ENCODE results near the gene ZIC1. TPM values are rescaled to one million over a fixed set of nuclear protein-coding genes. Genes with fewer than 3 reads are reported as not detected.

Gene ZIC1
- total RNA-seq (2014; rRNA removed; shearing (Covaris generic)) (not detected in 2 replicates), total RNA-seq (2022) (not detected in 2 replicates), Bru-seq, nascent RNA (not detected), BruChase-seq, experiment 1, labeled RNA remaining after a 6-hour chase (not detected), BruChase-seq, experiment 2, labeled RNA remaining after a 2-hour chase (not detected)
- long read RNA-seq = 0 reads

DNA sequence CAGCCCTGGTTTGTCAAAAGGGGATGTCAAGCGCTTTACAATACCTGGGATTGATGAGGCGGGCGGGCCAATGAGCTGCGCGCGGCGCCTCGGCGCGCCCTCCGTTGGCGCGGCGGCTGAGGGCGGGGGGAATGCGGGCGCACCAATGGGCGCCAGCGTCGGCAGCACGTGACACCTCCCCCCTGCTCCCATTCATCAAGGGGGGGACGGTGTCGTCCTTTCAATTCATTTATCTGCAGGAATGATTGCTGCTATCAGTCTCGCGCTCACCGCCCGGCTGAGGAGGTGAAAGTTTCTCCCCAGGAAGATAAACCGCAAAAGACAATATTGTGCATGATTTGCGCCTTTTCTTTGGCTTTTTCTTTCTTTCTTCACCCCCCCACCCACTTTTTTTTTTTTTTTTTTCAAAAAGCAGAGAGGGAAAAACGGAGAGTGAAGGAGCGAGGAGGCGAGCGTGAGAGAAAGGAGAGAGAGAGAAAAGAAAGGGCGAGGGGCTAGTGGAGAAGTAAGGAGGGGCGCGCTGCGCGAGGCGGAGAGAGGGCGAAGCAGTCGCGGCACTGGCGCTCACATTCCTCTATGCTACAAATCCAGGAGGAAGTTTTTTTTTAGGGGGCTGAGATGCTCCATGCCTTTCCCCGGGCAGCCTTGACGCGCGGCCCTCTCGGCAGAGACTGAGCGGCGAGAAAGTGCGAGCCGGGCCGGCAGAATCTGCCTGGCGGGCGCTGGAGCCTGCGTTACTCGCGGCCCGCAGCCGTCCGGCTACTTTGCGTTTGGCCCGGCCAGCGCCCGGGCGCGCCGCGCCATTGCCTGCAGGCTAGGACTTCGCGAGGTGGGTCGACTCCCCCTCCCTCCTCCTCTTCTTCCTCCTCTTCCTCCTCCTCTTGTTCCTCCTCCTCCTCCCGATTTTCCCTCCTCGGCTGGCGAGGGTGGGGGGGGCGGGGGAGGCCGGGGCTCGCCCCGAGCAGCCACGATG is at the start of gene ZIC1:
TSS of gene ZIC1 (plus strand) at position 223 of the 973 bp plus-strand sequence. CDS start at position 971, 748 bp downstream.
- ChIA-PET POLR2A (no interaction called here), CTCF (ENCODE audit: unreplicated experiment) (no interaction called here)
- no peaks in the 10 kb centered on the region for H3K9me3 ChIP-seq (ENCODE audit: low read length)
- no TSS peak for BruUV-seq (replicated peaks)
- H3K79me2 ChIP-seq (ENCODE audit: insufficient read depth, low read depth, low read length) = no peaks in the 10 kb centered on the region
- no peak for DNase-seq (ENCODE audit: low spot score)
- no peak within 1 kb of the TSS for H3K4me3 ChIP-seq (ENCODE audit: low read depth, low read length, poor library complexity, severe bottlenecking)
- no peaks in the 10 kb centered on the region for H3K36me3 ChIP-seq (ENCODE audit: insufficient read depth, low read length)
- intact Hi-C loops (cut with micrococcal nuclease; ENCODE audit: unreplicated experiment) = no loop called here
- TF ChIP-seq EZH2phosphoT487 (IDR thresholded peaks at IDR 0.05; ENCODE audit: borderline replicate concordance, low read depth, low read length) = no peak
- TF ChIP-seq, protein P1, sequence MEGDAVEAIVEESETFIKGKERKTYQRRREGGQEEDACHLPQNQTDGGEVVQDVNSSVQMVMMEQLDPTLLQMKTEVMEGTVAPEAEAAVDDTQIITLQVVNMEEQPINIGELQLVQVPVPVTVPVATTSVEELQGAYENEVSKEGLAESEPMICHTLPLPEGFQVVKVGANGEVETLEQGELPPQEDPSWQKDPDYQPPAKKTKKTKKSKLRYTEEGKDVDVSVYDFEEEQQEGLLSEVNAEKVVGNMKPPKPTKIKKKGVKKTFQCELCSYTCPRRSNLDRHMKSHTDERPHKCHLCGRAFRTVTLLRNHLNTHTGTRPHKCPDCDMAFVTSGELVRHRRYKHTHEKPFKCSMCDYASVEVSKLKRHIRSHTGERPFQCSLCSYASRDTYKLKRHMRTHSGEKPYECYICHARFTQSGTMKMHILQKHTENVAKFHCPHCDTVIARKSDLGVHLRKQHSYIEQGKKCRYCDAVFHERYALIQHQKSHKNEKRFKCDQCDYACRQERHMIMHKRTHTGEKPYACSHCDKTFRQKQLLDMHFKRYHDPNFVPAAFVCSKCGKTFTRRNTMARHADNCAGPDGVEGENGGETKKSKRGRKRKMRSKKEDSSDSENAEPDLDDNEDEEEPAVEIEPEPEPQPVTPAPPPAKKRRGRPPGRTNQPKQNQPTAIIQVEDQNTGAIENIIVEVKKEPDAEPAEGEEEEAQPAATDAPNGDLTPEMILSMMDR (conservative IDR thresholded peaks at IDR 0.05; ENCODE audit: low read length) = no peak
- H2AFZ ChIP-seq (ENCODE audit: low read length) = no peak within 1 kb of the TSS
- H3K4me2 ChIP-seq (ENCODE audit: low read length) = no peak within 1 kb of the TSS
- H4K20me1 ChIP-seq (ENCODE audit: insufficient read depth, low read length) = no peaks in the 10 kb centered on the region
- no peaks in the 10 kb centered on the region for H3K9me2 ChIP-seq (ENCODE audit: insufficient read depth, low read length)
- no peaks in the 10 kb centered on the region for H3K4me1 ChIP-seq (ENCODE audit: insufficient read depth, low read length, poor library complexity, severe bottlenecking)
- H3K27ac ChIP-seq (ENCODE audit: low read depth, low read length, poor library complexity, severe bottlenecking) = no peak within 1 kb of the TSS

DNA sequence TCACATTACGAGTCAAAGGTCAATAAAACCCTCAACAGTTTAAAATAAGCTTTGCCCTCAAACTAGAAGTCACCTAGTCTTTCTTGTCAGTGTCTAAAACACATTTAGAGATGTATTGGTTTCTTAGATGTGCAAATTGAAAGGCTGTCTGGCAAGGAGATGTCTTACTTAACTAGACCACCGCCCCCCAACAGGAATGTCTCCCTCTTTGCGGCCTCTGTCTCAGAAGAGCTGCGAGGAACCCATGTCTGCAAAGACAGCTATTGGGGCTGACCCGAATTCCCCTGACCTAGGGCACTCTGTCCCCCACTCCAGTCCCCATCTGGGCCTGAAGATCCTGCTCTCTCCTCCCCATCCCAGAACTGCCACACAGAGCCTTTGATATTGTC is 49.1 kb upstream of the ZIC1 start:
- ChIA-PET POLR2A (no interaction called here), CTCF (ENCODE audit: unreplicated experiment) (no interaction called here)
- Histone ChIP-seq H3K27ac (ENCODE audit: low read depth, low read length, poor library complexity, severe bottlenecking) (no peak overlapping the region), H2AFZ (ENCODE audit: low read length) (no peak overlapping the region), H3K9me3 (ENCODE audit: low read length) (no peaks in the 10 kb centered on the region), H3K4me2 (ENCODE audit: low read length) (no peak overlapping the region), H4K20me1 (ENCODE audit: insufficient read depth, low read length) (no peaks in the 10 kb centered on the region), H3K4me1 (ENCODE audit: insufficient read depth, low read length, poor library complexity, severe bottlenecking) (no peaks in the 10 kb centered on the region), H3K9me2 (ENCODE audit: insufficient read depth, low read length) (no peaks in the 10 kb centered on the region), H3K4me3 (ENCODE audit: low read depth, low read length, poor library complexity, severe bottlenecking) (no peak overlapping the region), H3K79me2 (ENCODE audit: insufficient read depth, low read depth, low read length) (no peaks in the 10 kb centered on the region), H3K36me3 (ENCODE audit: insufficient read depth, low read length) (no peaks in the 10 kb centered on the region)
- no peak for DNase-seq (ENCODE audit: low spot score)
- intact Hi-C loops (cut with micrococcal nuclease; ENCODE audit: unreplicated experiment) = no loop called here
- TF ChIP-seq, protein P1 (conservative IDR thresholded peaks at IDR 0.05; ENCODE audit: low read length) = no peak
- TF ChIP-seq EZH2phosphoT487 (IDR thresholded peaks at IDR 0.05; ENCODE audit: borderline replicate concordance, low read depth, low read length) = no peak
- BruUV-seq (replicated peaks) = no TSS peak
